Measurements from ENCODE around the gene AK1. TPM values are rescaled to one million over a fixed set of nuclear protein-coding genes. Genes with fewer than 3 reads are reported as not detected.

The AK1 gene
- total RNA-seq, 5 donors from 2014 or later (not counting 1 experiment from before 2014, with no cell fraction given), result 40.5 to 54.9 (median 50.4) TPM

Other genes starting within 250 kb of the AK1 start
- gene CFAP157, start 170.7 kb downstream of the AK1 start, total RNA-seq, result under 1 TPM in 3 of 5 donors, not detected in 2; 0.13 to 0.44 (median 0.40) TPM
- 10 to 100 TPM in 4 of 5 donors, 1 to 10 TPM in 1; 4.4 to 15.9 (median 12.9) TPM for gene PTRH1, start 162.0 kb downstream of the AK1 start, total RNA-seq
- 10 to 100 TPM in 1 of 5 donors, 1 to 10 TPM in 4; 4.6 to 31.8 (median 6.2) TPM for gene TTC16, start 161.6 kb downstream of the AK1 start, total RNA-seq
- 10 to 100 TPM in 3 of 5 donors, 1 to 10 TPM in 2; 7.7 to 18.4 (median 15.5) TPM for gene TOR2A, start 142.4 kb downstream of the AK1 start, total RNA-seq
- 10 to 100 TPM; 31.6 to 48.7 (median 47.7) TPM for gene SH2D3C, start 99.0 kb downstream of the AK1 start, total RNA-seq
- 100 to 1,000 TPM; 108 to 159 (median 147) TPM for gene CDK9, start 91.6 kb downstream of the AK1 start, total RNA-seq
- 100 to 1,000 TPM in 3 of 5 donors, 10 to 100 TPM in 2; 78.4 to 151 (median 139) TPM for gene FPGS, start 74.8 kb downstream of the AK1 start, total RNA-seq
- 10 to 100 TPM in 1 of 5 donors, 1 to 10 TPM in 4; 6.8 to 16.7 (median 8.8) TPM for gene ENG, start 23.0 kb downstream of the AK1 start, total RNA-seq
- 100 to 1,000 TPM in 2 of 5 donors, 10 to 100 TPM in 3; 73.0 to 123 (median 86.3) TPM for gene ST6GALNAC6, start 21.9 kb upstream of the AK1 start, total RNA-seq
- 10 to 100 TPM; 24.9 to 40.7 (median 35.1) TPM for gene ST6GALNAC4, start 39.4 kb upstream of the AK1 start, total RNA-seq
- 1 to 10 TPM in 4 of 5 donors, under 1 TPM in 1; 0.99 to 5.6 (median 2.6) TPM for gene PIP5KL1, start 53.1 kb upstream of the AK1 start, total RNA-seq
- 10 to 100 TPM; 32.3 to 66.5 (median 60.5) TPM for gene DPM2, start 60.2 kb upstream of the AK1 start, total RNA-seq
- 100 to 1,000 TPM; 351 to 746 (median 698) TPM for gene EEIG1, start 103.3 kb upstream of the AK1 start, total RNA-seq
- 10 to 100 TPM; 11.6 to 14.9 (median 13.8) TPM for gene NAIF1, start 189.6 kb upstream of the AK1 start, total RNA-seq
- gene SLC25A25, start 190.6 kb upstream of the AK1 start, total RNA-seq, result 10 to 100 TPM; 11.8 to 21.0 (median 17.3) TPM